Heart right ventricle (tissue), 16 donors: ENCODE results near the gene BBC3. TPM values are rescaled to one million over a fixed set of nuclear protein-coding genes. Genes with fewer than 3 reads are reported as not detected.

Experiments used
- ATAC-seq, 8 donors: fragments of 200-7000 bp; cut with Tn5 transposase; one replicate each; pipeline ENCODE4 v1.9.1; 2020; ENCODE audit warnings: mild to moderate bottlenecking in 8 of 8, moderate library complexity in 8 of 8, moderate number of reproducible peaks in 1 of 8
- DNase-seq, 2 donors: peaks; one replicate each; pipeline ENCODE4 v3.0.0-alpha.2; 2020
- H3K27ac ChIP-seq, 10 donors: fragments of 200-600 bp; sonication (generic) in 2 of 10; one replicate each; pipeline versions ENCODE4 v1.5.0 to v1.8.0; 2020 to 2022; ENCODE audit warnings: mild to moderate bottlenecking in 3 of 10
- H3K27me3 ChIP-seq, 7 donors: fragments of 200-600 bp; one replicate each; pipeline ENCODE4 v1.8.0; 2021 to 2022; ENCODE audit warnings: mild to moderate bottlenecking in 2 of 7
- H3K36me3 ChIP-seq, 9 donors: fragments of 200-600 bp; sonication (generic) in 1 of 9; one replicate each; pipeline versions ENCODE4 v1.5.0 to v1.8.0; 2020 to 2022; ENCODE audit warnings: mild to moderate bottlenecking in 2 of 9
- H3K4me1 ChIP-seq, 9 donors: fragments of 200-600 bp; sonication (generic) in 1 of 9; one replicate each; pipeline versions ENCODE4 v1.5.0 to v1.8.0; 2020 to 2022; ENCODE audit warnings: mild to moderate bottlenecking in 4 of 9
- H3K4me3 ChIP-seq, 10 donors: fragments of 200-600 bp; sonication (generic) in 2 of 10; one replicate each; pipeline versions ENCODE4 v1.5.0 to v1.8.0; 2020 to 2022; ENCODE audit warnings: mild to moderate bottlenecking in 7 of 10, moderate library complexity in 2 of 10
- H3K9me3 ChIP-seq, 11 donors: fragments of 200-600 bp in 10 of 11; sonication (generic) in 2 of 11; one replicate each; pipeline versions ENCODE4 v1.5.0 to v1.8.0; 2013 to 2022; ENCODE audit warnings: mild to moderate bottlenecking in 2 of 11, control low read depth in 1 of 11, moderate library complexity in 1 of 11
- WGBS, 2 donors: extraction: QIAGEN DNeasy Blood & Tissue Kit; methylation state at CpG; one replicate each; pipeline ENCODE4 v1.1.7; 2013; ENCODE audit warnings: inconsistent platforms in 1 of 2; 5-methylcytosine and 5-hydroxymethylcytosine counted together
- intact Hi-C, 10 donors: fragments of 100-400 bp; cut with DNase I; formaldehyde crosslinking; loops; one replicate each; pipeline versions ENCODE4 v1.11.1 to v1.14.2; 2022
- microRNA-seq, 2 donors: library from miRNA; unstranded; fragments of <30 nt; microRNA quantifications; one replicate each; pipeline ENCODE4 v1.2.0, GENCODE V29; 2021
- polyA plus RNA-seq, 2 donors: library from polyadenylated mRNA; stranded (reverse); fragments of 200-250 nt; gene quantifications; one replicate each; pipeline ENCODE4 v1.2.3, GENCODE V29; 2013
- total RNA-seq, 10 donors: library from RNA; stranded (reverse); fragmentation: NEBNext Ultra II Directional in 3 of 10; extraction: Animal tissue kit (Norgen Biotek cat#: 25700) in 3 of 10; gene quantifications; one replicate each; pipeline versions ENCODE4 v1.2.1 to v1.2.4, GENCODE V29; 2021 to 2023
- TF ChIP-seq, protein P1 (sequence below), 9 donors: fragments of 200-600 bp; sonication (generic) in 2 of 9; IDR thresholded peaks; one replicate each; pipeline versions ENCODE4 v1.5.0 to v1.8.0; 2021 to 2022; ENCODE audit warnings: antibody characterized with exemption in 9 of 9, mild to moderate bottlenecking in 5 of 9, moderate library complexity in 1 of 9
- donor health status: Arrhythmogenic right ventricular cardiomyopathy.
- donor health status: ischemic (EF 13 %, LVEDD 7.1; RV severe dilation, severe dysfunction).
- donor health status: healthy with polysubstance abuse.
- donor health status: DM: no; HTN: yes; CAD: no.
- donor health status: DM: no; HTN: no; CAD: no.
- donor health status: ischemic (EF 25% LVEDD 6.9; RV normal size, moderate dysfunction).
- donor health status: ischemic (EF 25% LVEDD 5.7; RV mildly dilated, moderate dysfunction).
- donor health status: healthy.
- donor health status: DM: yes; HTN: yes; CAD: no.
- donor health status: Ischemic cardiomyopathy.
- donor health status: ischemic (EF 35%, LVEDD 5.7; RV mildly dilated, moderate dysfunction).
- donor health status: nonischemic (EF 11% LVEDD 7.7; RV severe dilation, severe dysfunction).
- donor health status: DM: yes; HTN: yes; CAD: no.
- donor health status: PGD.
- donor health status: ischemic (EF 29% LVEDD 5.4; RV normal size, mild dysfunction).
- donor health status: nonischemic (EF 23%, LVEDD 6.1; RV moderate dilation, normal function).

The BBC3 gene
- total and polyA plus RNA-seq, 12 donors = 2.4 to 6.0 (median 3.6) TPM

DNA sequence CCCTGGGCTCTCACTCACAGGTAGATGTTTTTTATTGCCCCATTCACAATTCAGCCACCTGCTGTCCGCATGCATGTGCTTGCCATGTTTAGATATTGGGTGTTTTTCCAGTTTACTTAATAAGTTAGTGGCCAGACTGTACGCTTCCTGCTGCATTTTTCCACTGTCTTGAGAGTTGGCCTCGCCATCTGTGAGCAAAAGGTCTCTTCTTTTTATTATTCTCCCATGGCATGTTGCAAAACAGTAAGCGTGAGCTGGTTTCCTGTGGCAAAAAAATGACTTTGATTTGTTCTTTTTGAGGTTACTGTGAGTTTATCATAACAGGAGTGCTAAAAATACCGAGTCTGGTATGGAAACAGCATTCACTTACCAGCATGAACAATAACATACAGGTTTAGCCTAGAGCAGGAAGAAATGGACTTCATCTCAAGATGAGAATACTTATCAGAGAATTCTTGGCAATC is 54.3 kb downstream of the BBC3 start:
- H3K4me3 ChIP-seq = no peak overlapping the region
- no peaks in the 10 kb centered on the region for H3K9me3 ChIP-seq
- TF ChIP-seq, protein P1, sequence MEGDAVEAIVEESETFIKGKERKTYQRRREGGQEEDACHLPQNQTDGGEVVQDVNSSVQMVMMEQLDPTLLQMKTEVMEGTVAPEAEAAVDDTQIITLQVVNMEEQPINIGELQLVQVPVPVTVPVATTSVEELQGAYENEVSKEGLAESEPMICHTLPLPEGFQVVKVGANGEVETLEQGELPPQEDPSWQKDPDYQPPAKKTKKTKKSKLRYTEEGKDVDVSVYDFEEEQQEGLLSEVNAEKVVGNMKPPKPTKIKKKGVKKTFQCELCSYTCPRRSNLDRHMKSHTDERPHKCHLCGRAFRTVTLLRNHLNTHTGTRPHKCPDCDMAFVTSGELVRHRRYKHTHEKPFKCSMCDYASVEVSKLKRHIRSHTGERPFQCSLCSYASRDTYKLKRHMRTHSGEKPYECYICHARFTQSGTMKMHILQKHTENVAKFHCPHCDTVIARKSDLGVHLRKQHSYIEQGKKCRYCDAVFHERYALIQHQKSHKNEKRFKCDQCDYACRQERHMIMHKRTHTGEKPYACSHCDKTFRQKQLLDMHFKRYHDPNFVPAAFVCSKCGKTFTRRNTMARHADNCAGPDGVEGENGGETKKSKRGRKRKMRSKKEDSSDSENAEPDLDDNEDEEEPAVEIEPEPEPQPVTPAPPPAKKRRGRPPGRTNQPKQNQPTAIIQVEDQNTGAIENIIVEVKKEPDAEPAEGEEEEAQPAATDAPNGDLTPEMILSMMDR (IDR thresholded peaks at IDR 0.05) = no peak
- ATAC-seq (peak; percentile 50 to 80 (median 64)), DNase-seq (peak in 1 of 2 donors; percentile 16)
- H3K27ac ChIP-seq = peak overlapping the region in 9 of 10 donors; percentile 24 to 65 (median 60)
- H3K27me3 ChIP-seq = no peaks in the 10 kb centered on the region
- peaks cover 0 to 77% (median 10%) of the 10 kb centered on the region in 9 donors for H3K36me3 ChIP-seq
- H3K4me1 ChIP-seq = peaks cover 13 to 35% (median 23%) of the 10 kb centered on the region in 9 donors
- 33 to 39% methylated on average over 5 of the region's 5 CpGs for WGBS, 2 donors
- intact Hi-C loops = no loop called here

DNA sequence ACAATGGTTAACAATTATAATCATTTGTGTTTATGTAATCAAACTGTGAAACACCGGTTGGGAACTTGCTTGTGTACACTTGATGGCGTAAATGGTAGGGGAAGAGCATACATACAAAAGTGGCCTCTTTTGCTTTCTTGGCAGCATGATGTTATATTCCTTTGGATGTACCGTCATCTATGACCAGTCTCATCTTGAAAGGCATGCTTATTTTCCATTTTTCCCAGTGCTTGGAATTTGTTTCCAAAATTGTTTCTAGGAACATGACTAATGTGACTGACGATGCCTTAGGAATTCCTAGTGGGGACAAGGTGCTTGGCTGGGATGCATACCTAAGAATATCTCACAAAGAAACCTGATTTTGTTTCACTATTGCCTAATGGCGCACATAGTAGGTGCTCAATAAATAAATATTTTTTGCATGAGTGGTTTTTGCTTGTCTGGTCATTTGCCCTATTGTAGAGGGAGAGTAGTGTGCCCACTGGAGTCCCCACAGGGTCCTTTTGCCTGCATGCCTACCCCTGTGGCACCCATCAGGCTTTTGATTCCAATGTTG is 54.9 kb downstream of the BBC3 start:
- no peak overlapping the region for H3K4me3 ChIP-seq
- 79 to 81% methylated on average over 5 of the region's 5 CpGs for WGBS, 2 donors
- H3K36me3 ChIP-seq = peaks cover 0 to 77% (median 10%) of the 10 kb centered on the region in 9 donors
- DNase-seq (no peak), ATAC-seq (peak in 2 of 8 donors; percentile 11 to 23)
- intact Hi-C loops = no loop called here
- no peaks in the 10 kb centered on the region for H3K9me3 ChIP-seq
- H3K4me1 ChIP-seq = peaks cover 13 to 32% (median 23%) of the 10 kb centered on the region in 9 donors
- peak overlapping the region in 9 of 10 donors; percentile 24 to 65 (median 60) for H3K27ac ChIP-seq
- no peaks in the 10 kb centered on the region for H3K27me3 ChIP-seq
- TF ChIP-seq, protein P1 (IDR thresholded peaks at IDR 0.05) = no peak

DNA sequence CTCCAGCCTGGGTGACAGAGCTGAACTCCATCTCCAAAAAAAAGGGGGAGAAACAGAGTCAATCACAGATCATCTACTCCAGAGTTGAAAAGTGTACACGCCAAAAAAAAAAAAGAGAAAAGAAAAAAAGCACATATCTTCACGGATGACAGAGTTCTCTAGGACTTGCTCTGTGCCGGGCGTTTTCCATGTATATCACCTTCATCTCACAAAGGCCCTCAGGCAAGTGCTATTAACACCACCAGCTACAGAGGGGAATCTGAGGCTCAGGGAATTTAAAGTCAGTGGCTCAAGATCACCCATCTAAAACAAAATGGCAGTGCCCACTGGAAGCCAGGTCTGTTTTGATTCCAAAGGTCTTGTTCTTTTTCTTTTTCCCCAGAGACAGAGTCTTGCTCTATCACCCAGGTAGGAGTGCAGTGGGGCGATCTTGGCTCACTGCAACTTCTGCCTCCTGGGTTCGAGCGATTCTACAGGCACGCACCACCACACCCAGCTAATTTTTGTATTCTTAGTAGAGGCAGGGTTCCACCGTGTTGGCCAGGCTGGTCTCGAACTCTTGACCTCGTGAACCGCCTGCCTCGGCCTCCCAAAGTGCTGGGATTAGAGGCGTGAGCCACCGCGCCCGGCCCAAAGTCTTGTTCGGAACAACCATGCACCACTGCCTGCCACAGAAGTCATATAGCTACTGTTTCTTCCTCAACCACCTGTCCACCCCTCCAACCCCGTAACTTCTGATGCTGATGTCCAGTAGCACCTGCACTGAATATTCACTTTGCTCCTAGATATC is 58.1 kb downstream of the BBC3 start:
- no peaks in the 10 kb centered on the region for H3K27me3 ChIP-seq
- peaks cover 0 to 81% (median 14%) of the 10 kb centered on the region in 9 donors for H3K36me3 ChIP-seq
- 95 to 96% methylated on average over 19 of the region's 19 CpGs for WGBS, 2 donors
- H3K27ac ChIP-seq = no peak overlapping the region
- H3K4me1 ChIP-seq = peaks cover 13 to 29% (median 22%) of the 10 kb centered on the region in 9 donors
- TF ChIP-seq, protein P1 (IDR thresholded peaks at IDR 0.05) = no peak
- intact Hi-C loops = no loop called here
- H3K4me3 ChIP-seq = no peak overlapping the region
- ATAC-seq (no peak), DNase-seq (no peak)
- no peaks in the 10 kb centered on the region for H3K9me3 ChIP-seq

Small RNA genes lying within 50 kb of the gene (microRNA-seq; reads per million reads assigned to microRNA genes)
- gene MIR3190 = 0 reads per million in 2 donors
- 0 reads per million in 2 donors for gene MIR3191

Other genes starting within 250 kb of the BBC3 start
- 1 to 10 TPM in 1 of 10 donors, under 1 TPM in 7, not detected in 2; 0.17 to 1.3 (median 0.37) TPM for gene NPAS1, start 211.4 kb downstream of the BBC3 start, total RNA-seq
- 1 to 10 TPM in 1 of 2 donors, under 1 TPM in 1; 0.64 to 1.1 TPM for gene NPAS1, start 211.4 kb downstream of the BBC3 start, polyA plus RNA-seq
- gene TMEM160, start 182.6 kb downstream of the BBC3 start, total RNA-seq = 10 to 100 TPM; 17.9 to 34.1 (median 23.7) TPM
- 10 to 100 TPM; 15.4 to 83.8 TPM for gene TMEM160, start 182.6 kb downstream of the BBC3 start, polyA plus RNA-seq
- gene ZC3H4, start 117.4 kb downstream of the BBC3 start, total RNA-seq = 10 to 100 TPM; 19.5 to 32.8 (median 26.1) TPM
- gene ZC3H4, start 117.4 kb downstream of the BBC3 start, polyA plus RNA-seq = 10 to 100 TPM in 1 of 2 donors, 1 to 10 TPM in 1; 4.5 to 13.8 TPM
- 10 to 100 TPM; 32.5 to 53.3 (median 45.5) TPM for gene SAE1, start 100.4 kb downstream of the BBC3 start, total RNA-seq
- 10 to 100 TPM; 11.9 to 60.2 TPM for gene SAE1, start 100.4 kb downstream of the BBC3 start, polyA plus RNA-seq
- gene CCDC9, start 25.3 kb upstream of the BBC3 start, total RNA-seq = 10 to 100 TPM; 14.2 to 28.7 (median 17.4) TPM
- gene CCDC9, start 25.3 kb upstream of the BBC3 start, polyA plus RNA-seq = 10 to 100 TPM; 15.8 to 31.1 TPM
- 10 to 100 TPM in 8 of 10 donors, 1 to 10 TPM in 2; 9.2 to 14.2 (median 11.6) TPM for gene INAFM1, start 43.7 kb upstream of the BBC3 start, total RNA-seq
- gene INAFM1, start 43.7 kb upstream of the BBC3 start, polyA plus RNA-seq = 10 to 100 TPM; 13.7 to 16.4 TPM
- gene C5AR1, start 78.7 kb upstream of the BBC3 start, total RNA-seq = 10 to 100 TPM in 3 of 10 donors, 1 to 10 TPM in 7; 4.5 to 18.6 (median 6.9) TPM
- gene C5AR1, start 78.7 kb upstream of the BBC3 start, polyA plus RNA-seq = 1 to 10 TPM; 1.7 to 5.4 TPM
- 1 to 10 TPM in 3 of 10 donors, under 1 TPM in 7; 0.28 to 2.3 (median 0.59) TPM for gene C5AR2, start 101.0 kb upstream of the BBC3 start, total RNA-seq
- gene C5AR2, start 101.0 kb upstream of the BBC3 start, polyA plus RNA-seq = under 1 TPM; 0.22 to 0.51 TPM
- gene DHX34, start 118.1 kb upstream of the BBC3 start, total RNA-seq = 1 to 10 TPM; 4.4 to 8.8 (median 5.5) TPM
- gene DHX34, start 118.1 kb upstream of the BBC3 start, polyA plus RNA-seq = 10 to 100 TPM in 1 of 2 donors, 1 to 10 TPM in 1; 9.7 to 11.7 TPM
- 1 to 10 TPM in 8 of 10 donors, under 1 TPM in 2; 0.71 to 5.9 (median 1.9) TPM for gene MEIS3, start 188.3 kb upstream of the BBC3 start, total RNA-seq
- gene MEIS3, start 188.3 kb upstream of the BBC3 start, polyA plus RNA-seq = 1 to 10 TPM; 6.7 to 7.2 TPM
- under 1 TPM in 7 of 10 donors, not detected in 3; 0.11 to 0.64 (median 0.15) TPM for gene SLC8A2, start 240.7 kb upstream of the BBC3 start, total RNA-seq
- gene SLC8A2, start 240.7 kb upstream of the BBC3 start, polyA plus RNA-seq = under 1 TPM; 0.03 to 0.22 TPM